ENCODE measurements around the gene STIP1.

Gene STIP1

GRCh38 chr11:64247729-64248531 lies 62.0 kb downstream of the STIP1 start:
- TF ChIP-seq, protein P1, sequence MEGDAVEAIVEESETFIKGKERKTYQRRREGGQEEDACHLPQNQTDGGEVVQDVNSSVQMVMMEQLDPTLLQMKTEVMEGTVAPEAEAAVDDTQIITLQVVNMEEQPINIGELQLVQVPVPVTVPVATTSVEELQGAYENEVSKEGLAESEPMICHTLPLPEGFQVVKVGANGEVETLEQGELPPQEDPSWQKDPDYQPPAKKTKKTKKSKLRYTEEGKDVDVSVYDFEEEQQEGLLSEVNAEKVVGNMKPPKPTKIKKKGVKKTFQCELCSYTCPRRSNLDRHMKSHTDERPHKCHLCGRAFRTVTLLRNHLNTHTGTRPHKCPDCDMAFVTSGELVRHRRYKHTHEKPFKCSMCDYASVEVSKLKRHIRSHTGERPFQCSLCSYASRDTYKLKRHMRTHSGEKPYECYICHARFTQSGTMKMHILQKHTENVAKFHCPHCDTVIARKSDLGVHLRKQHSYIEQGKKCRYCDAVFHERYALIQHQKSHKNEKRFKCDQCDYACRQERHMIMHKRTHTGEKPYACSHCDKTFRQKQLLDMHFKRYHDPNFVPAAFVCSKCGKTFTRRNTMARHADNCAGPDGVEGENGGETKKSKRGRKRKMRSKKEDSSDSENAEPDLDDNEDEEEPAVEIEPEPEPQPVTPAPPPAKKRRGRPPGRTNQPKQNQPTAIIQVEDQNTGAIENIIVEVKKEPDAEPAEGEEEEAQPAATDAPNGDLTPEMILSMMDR (IDR thresholded peaks at IDR 0.05; ENCODE audit: low read depth, low read length, missing control alignments): no peak
- H3K4me3 ChIP-seq (ENCODE audit: low read depth, low read length): peak overlapping the region; percentile 61; the same call in 1 of the 2 replicates
- DNase-seq (ENCODE audit: low read depth): no peak

DNA sequence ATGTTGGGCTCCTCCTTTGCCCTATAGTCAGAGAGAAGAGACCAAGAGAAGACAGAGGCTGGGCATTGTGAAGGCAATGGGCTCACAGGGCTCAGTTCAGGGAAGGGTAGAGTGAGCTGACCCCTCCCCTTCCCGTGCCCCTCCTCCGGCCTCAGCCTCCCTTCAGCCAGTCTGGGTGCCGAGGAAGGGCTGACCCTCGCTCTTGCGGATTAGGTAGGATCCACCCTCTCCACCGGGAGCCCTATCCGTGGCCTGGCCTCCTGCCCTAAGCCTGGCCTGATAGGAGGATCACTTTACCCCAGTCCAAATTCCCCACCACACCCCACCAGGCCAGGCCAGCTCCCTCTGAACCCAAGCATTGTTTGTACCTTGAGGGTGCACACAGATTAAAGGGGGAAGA lies 62.6 kb downstream of the STIP1 start:
- TF ChIP-seq, protein P1 (IDR thresholded peaks at IDR 0.05; ENCODE audit: low read depth, low read length, missing control alignments): no peak
- H3K4me3 ChIP-seq (ENCODE audit: low read depth, low read length): no peak overlapping the region
- DNase-seq (ENCODE audit: low read depth): no peak

DNA sequence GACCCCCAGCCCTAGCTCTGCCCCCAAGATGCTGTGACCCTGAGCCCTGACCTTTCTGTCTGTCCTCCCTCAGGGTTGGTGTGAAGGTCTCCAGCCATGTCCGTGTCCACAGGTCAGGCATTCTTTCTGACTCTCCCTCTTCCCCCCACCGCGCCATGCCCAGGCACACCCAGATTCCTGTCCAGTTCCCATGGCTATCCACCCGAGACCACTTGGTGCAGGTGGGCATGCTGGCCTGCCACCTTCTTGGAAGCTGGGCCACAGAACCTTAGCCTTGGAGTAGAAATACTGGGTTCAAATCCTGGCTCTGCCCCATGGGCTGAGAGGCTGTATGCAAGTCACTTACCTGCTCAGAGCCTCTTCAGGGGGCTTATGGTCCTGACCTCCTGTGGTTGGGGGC lies 63.1 kb downstream of the STIP1 start:
- no peak for DNase-seq (ENCODE audit: low read depth)
- TF ChIP-seq, protein P1 (IDR thresholded peaks at IDR 0.05; ENCODE audit: low read depth, low read length, missing control alignments): no peak
- no peak overlapping the region for H3K4me3 ChIP-seq (ENCODE audit: low read depth, low read length)

DNA sequence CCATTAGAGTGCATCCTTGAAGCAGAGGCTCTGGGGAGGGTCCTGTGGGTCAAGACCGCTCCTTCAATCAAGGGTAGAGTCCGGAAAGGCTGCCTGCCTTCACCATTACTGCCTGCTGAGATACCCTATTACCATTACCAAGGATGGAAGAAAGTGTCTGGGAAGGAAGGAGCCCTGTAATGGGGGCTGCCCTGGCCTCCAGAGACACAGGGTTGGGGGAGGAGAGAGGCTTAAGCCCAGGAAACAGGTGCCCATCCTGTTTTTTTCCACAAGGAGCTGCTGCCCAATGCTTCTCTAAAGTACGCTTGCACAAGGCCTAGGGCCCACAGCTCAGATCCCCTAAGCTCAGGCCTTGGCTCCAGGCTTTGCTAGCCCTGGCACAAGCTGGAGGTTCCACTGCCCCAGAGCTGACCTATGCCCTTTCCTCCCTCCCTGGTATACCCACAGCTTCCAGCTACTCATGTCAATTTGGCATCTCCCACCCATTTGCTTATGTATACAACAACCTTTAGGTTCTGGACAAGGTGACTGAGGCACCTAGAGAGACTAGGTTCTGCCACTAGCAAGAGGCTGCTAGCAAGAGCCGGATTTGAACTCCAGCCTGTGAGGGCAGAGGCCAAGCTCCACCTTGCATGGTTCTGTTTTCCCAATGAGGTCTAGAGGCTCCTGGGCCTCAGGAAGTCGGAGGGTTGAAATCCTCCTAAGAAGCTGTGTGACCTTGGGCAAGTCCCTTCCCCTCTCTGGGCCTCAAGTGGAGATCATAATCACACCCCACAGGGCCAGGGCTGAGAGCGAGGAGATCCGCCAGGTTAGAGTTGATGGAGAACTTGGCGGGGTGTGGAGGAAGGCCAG lies 63.8 kb downstream of the STIP1 start:
- TF ChIP-seq, protein P1 (IDR thresholded peaks at IDR 0.05; ENCODE audit: low read depth, low read length, missing control alignments): no peak
- no peak overlapping the region for H3K4me3 ChIP-seq (ENCODE audit: low read depth, low read length)
- no peak for DNase-seq (ENCODE audit: low read depth)

GRCh38 chr11:64250415-64251015 lies 64.5 kb downstream of the STIP1 start:
- TF ChIP-seq, protein P1 (IDR thresholded peaks at IDR 0.05; ENCODE audit: low read depth, low read length, missing control alignments): no peak
- DNase-seq (ENCODE audit: low read depth): no peak
- peak overlapping the region; percentile 43 for H3K4me3 ChIP-seq (ENCODE audit: low read depth, low read length)

GRCh38 chr11:64251016-64251752 lies 65.2 kb downstream of the STIP1 start, which contains the start of gene PLCB3:
Gene PLCB3, plus strand, starts transcription at chr11:64251530. Its CDS starts 120 bp downstream, at chr11:64251650.
- H3K4me3 ChIP-seq (ENCODE audit: low read depth, low read length): peak within 1 kb of the TSS; percentile 73
- TF ChIP-seq, protein P1 (IDR thresholded peaks at IDR 0.05; ENCODE audit: low read depth, low read length, missing control alignments): peak; percentile 59
- no peak for DNase-seq (ENCODE audit: low read depth)
